TTC549 (cell line): ENCODE results near the gene ZNF70.
"Not testable (repeated sequence)": the region's sequence is repeated elsewhere in the genome, so short reads cannot be mapped to it uniquely, and the experiment has no call there.

Experiments
- FAIRE-seq: peaks from 2 replicates; lab custom pipeline; 2012; peaks lifted over from hg19 to GRCh38; lab: Jason Lieb, UNC

ZNF70 gene

DNA sequence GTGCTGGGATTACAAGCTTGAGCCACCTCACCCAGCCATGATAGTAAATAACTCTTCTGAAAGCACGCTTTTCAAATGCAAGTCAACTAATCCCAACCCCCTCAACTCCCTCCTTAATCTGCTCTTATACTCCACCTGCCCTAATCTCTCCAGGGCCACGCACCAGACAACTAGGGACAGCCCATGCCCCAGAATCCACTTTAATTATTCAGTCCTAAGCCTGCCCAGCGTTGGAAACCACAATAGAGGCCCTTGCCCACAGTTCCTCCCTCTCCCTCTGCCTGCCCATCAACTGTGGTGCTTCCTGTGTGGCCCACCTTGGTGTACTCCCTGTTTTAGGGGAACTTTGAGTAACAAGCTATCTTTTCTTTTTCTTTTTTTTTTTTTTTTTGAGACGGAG is 6.0 kb upstream of the ZNF70 start:
- FAIRE-seq, result no peak

DNA sequence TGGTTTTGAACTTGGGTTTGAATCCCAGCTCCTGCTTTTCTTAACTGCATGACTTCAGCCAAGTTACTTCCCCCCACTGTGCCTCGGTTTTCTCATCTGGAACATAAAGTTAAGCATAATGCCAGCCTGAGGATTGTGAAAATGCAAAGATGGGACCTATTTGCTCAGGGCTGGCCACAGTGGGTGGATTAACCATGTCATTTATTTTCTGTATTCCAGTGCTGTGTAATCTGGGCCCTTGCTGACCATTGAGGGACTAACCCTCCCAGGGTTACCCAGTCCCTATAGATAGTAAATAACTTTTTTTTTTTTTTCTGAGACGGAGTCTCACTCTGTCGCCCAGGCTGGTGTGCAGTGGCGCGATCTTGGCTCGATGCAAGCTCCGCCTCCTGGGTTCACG is 4.8 kb upstream of the ZNF70 start:
- no peak for FAIRE-seq

DNA sequence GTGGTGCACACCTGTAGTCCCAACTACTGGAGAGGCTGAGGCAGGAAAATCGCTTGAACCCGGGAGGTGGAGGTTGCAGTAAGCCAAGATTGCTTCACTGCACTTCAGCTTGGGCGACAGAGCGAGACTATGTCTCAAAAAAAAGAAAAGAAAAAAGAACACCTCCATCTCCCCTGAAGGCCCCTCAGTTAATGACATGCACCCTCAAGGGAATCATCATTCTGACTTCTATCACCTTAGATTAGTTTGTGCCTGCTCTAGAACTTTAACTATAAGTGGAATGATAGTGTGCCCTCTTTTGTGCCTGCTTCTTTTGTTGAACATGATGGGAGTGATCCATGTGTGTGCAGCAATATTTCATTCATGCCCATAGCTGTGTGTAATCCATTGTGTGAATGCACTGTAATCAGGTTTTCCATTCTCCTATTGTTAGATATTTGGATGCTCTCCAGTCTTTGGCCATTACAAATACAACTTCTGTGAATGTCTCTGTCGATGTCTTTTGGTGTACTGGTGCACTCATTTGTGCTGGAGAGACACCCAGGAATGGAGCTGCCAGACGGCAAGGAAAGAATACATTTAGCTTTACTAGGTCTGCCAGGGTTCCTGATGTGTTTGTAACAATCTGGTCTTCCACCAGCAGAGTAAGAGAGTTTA is 4.2 kb upstream of the ZNF70 start:
- no peak for FAIRE-seq

DNA sequence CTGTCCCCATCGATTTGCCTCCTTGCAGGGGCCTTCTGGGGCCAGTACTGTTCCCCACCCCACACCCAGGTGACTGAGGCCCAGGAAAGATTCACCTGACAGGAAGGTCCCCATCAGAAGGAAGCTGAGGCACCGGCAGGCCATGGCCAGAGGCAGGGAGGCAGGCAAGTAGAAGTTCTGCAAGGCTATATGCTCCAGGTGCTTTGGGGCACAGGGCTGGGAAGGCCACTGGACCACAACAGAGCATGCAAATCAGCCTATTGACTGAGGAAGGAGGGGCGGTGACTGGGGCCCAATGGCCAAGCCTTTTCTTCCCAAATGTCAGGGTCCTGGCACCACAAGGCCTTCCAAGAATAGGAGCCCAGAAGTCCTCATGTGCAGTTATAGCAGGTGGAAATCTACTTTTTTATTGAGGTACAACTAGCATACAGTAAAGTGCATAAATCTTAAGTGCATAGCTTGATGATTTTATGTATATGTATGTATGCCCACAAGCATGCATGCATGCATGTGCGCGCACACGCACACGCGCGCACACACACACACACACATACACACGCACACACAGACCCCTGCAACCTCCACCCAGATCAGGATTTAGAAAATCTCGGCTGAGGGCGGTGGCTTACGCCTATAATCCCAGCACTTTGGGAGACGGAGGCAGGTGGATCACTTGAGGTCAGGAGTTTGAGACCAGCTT is 3.5 kb upstream of the ZNF70 start, which contains the start of gene VPREB3:
Gene VPREB3 (minus strand): TSS at position 206 of the 700 bp plus-strand sequence. CDS start 62 bp downstream, at position 144.
- no peak for FAIRE-seq

DNA sequence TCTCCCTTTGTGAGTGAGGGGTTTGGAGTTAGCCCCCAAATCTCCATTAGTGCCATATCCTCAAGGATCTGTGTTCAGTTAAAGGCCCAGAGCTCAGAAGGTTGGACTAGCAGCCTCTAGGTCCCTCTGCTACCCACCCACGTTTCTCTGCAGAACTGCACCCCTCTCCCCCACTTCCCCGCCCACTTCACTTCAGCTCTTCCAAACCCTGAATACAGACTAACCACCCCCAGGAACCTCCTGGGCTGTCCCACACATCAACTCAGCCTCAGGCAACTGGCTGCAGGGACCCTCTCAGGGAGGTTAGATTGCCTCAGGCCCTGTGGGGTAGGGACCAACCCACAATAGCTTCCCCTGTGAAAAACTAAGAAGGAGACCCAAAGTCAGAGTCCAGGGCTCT is 2.5 kb upstream of the ZNF70 start:
- no peak for FAIRE-seq

DNA sequence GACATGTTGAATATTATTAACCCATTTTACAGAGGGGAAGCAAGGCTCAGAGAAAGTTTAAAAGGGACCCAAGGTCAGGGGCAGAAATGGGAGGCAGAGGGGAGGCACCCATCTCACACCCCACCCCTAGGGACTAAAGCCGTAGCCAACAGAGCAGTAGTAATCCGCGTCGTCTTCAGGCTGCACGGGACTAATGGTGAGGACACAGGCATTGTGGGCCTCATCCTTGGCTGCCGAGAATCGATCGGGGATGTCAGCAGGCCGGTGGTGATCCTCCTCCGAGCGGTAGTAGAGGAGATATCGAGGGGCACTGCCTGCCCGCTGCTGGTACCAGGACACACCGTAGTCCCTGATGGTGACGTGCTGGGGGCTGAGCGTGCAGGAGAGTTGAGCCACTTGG is 1.8 kb upstream of the ZNF70 start:
- no peak for FAIRE-seq

DNA sequence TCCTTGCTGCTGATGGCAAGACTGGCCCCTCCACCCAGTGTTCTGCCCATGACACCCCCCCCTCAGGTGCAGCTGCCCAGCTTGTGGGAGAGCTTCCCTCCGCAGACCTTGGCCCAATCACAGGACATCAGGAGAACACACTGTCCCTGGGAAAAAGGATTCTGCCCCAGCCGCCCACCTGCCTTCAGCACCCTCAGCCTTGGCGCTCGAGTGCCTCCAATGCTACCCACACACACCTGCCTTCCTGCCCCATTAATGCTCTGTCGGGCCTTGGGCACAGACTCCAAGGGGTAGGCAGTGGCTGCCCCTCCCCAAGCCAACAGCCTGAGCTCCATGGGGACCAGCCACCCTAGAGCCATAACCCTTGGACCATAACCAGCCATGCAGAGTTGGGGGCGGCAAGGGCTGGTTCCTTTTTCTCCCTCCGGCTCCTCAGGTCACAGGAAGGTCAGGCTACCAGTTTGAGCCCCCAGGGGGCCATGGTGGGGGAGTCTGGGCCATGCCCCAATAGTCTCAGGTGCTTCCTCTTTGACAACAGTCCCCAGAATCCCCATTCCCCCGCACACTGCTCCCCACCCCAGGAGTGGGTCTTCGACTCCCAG is 1.3 kb upstream of the ZNF70 start:
- no peak for FAIRE-seq

DNA sequence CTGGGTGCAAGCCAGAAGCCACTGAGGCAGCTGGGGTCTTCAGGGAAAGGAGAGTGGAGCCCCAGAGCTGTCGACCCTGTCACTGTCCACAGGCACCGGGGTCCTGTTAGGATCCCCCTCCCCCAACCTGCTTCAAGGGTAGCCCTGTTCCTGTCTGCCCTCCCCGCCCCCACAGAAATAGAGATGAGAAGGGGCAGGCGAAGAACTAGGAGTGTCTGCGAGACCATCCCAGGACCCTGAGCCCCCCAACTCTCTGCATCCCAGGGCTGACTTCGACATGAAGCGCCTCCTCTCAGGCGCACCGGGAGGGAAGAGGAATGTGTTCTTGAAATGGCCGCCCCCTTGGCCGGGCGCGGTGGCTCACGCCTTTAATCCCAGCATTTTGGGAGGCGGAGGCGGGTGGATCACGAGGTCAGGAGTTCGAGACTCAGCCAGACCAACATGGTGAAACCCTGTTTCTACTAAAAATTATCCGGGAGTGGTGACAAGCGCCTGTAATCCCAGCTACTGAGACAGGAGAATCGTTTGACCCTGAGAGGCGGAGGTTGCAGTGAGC is 607 bp upstream of the ZNF70 start:
- FAIRE-seq, result no peak

DNA sequence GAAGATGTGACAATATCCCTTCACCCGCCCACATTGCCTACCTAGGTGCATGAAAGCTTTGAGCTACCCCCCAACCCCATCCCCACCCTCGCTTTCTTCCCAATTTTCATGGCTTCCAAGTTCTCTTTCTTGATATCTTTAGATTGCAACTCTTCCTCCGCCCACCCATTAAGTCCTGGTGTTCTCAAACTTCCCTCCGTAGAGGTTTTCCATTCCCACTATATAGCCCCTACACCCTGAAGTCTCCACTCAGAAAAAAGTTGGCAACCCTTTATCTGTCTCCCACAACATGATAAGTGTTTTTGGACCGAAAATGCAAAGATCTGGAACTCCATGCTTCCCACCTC is 572 bp downstream of the ZNF70 start:
- FAIRE-seq, result no peak

DNA sequence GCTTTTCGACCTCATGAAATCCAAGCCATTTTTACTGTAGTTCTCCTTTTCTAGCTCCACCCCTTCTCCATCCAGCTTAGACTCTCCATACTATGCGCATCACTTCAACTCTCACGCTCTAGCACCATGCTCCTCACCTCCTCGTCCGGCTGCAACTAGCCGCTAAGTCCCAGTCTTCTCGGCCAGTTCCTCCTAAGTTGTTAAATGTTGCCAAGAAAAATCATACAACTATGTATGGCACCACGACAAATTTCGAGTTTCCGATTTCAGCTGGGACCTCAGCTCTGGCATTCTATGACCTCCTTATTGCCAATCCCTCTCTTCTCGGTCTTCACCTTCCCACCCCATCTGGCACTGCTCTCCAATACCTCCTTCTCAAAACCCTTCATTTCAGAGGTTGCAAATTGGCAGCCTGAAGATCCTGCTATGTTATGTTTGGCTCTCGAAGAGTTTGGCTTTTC is 1.0 kb downstream of the ZNF70 start:
- no peak for FAIRE-seq

DNA sequence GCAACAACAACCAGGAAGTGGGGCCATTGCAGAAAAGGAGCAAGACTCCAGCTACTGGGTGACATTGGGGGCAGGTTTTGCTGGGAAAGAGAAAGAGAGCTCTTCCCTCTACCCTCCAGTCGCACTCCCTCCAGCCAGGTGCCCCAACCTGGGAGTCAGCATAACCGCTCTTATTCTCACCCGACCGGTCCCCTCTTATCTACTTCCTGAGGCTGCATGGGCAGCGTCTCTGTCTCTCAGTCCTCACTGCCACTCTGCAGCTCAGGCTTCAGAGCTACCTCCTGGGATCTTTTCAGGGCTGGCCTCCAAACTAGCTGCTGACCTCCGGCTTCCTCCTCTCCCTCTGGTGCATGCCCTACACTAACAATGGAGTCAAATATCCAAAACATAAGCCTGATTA is 5.1 kb downstream of the ZNF70 start:
- FAIRE-seq, result no peak

DNA sequence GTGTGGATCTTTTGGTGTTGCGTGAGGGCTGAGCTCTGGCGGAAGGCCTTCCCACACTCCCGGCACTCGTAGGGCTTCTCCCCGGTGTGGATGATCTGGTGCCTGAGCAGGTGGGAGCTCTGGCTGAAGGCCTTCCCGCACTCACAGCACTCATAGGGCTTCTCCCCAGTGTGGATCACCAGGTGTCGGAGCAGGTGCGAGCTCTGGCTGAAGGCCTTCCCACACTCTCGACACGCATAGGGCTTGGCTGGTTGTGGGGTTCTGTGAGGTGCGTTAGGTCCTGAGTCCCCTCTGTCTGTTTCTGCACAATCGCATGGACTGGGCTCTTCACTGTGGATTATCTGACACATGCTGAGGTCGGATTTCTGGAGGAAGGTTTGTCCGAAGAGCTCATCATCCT is 6.4 kb downstream of the ZNF70 start:
- no peak for FAIRE-seq

DNA sequence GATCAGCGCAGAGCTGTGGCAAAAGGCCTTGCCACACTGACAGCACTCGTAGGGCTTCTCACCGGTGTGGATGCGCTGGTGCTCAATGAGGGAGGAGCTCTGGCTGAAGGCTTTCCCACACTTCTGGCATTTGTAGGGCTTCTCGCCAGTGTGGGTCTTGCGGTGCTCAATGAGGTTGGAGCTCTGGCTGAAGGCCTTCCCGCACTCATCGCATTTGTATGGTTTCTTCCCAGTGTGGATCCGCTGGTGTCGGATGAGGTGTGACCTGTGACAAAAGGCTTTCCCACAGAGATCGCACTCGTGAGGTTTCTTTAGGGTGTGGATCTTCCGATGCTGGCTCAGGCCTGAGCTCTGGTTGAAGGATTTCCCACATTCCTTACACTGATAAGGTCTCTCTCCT is 6.9 kb downstream of the ZNF70 start:
- no peak for FAIRE-seq

DNA sequence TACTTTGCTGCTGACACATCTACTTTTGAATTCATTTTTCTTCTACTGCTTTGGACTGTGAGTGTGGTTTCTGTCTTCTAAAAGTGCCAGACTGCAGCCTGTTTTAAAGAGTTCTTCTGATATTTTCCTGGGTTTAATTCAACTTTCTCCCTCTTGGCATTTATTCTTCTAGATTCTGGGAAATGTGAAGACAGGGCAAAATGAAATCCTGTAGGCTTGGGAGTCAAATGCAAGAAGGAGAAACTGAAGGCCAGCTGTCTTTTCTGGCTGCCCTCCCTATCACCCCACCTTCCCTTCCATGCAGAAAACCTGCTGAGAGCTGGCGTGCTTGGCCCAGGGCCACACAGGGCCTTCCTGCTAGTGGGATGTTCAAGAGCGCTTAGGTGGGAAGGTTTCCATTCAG is 7.6 kb downstream of the ZNF70 start:
- no peak for FAIRE-seq

DNA sequence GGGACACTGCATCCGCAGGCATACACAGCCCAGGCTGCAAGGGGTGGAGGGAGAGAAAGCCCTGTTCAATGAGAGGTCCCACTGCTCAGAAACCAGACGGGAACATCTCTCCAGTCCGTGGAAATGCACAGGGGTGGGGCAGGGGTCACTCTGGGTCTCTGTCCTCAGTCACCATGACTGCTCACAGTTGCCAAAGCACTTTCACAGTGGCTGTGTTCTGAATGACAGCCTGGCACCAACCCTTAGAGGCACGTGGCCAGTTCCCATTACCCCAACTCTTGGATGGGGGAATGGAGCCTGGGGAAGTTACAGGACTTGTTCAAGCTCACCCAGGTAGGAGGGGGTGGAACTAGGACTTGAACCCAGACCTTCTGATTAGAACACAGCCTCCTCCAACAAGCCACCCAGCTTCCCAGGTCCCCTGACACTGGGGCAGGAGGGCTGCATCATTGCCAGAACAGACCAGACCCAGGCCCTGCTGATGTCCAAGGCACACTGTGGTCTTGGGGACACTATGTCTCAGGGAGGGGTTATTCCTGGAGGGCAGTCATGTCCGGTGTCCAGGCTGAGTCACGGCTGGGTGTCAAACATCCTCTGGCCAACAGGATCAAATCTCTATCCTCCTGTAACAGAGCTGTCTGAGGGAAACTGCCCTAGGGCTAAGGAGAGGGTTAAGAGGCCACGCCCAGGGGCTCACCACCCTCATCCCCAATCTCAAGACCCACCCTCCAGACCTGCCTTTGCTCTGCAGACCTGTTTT is 8.2 kb downstream of the ZNF70 start:
- no peak for FAIRE-seq

DNA sequence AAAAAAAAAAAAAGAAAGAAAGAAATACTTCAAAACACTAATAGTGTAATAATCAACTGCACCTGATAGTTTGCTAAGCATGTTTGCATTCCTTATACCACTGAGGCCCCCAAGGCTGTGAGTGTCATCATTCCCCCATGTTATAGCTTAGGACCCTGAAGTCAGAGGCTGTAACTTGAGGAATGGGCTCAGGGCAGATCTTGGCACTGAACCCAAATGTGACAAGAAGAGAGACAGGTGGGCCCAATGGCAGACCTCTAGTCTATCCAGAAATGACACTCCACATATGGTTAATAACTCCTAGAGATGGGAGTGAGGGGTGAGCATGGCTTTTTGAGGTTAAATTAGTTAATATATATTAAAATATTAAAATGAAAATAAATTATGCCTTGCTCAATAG is 13.2 kb downstream of the ZNF70 start:
- no peak for FAIRE-seq

DNA sequence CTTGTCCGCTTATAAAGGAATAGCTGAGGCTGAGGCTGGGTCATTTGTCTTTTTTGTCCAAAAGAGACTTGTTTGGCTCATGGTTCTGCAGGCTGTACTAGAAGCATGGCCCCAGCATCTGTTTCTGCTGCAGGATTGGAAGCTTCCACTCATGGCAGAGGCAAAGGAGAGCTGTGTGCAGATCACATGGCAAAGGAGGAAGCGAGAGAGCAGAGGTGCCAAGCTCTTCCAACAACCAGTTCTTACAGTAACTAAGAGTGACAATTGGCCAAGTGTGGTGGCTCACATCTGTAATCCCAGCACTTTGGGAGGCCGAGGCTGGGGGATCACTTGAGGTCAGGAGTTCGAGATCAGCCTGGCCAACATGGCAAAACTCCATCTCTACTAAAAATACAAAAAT is 22.8 kb downstream of the ZNF70 start:
- not testable (repeated sequence) for FAIRE-seq

DNA sequence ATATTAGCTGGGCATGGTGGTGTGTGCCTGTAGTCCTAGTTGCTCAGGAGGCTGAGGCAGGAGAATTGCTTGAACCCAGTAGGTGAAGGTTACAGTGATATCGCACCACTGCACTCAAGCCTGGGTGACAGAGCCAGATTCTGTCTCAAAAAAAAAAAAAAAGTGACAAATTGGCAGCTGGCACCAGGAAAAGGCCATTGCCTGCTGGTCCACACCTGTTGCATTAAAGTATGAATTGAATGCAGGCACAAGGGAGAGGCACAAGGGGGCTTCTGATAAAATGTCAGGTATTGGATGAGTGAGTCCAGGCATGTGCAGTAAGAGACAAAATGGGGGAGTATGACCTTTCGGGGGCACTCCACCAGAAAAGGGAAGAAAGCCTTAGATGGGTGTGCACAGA is 28.2 kb downstream of the ZNF70 start:
- no peak for FAIRE-seq

DNA sequence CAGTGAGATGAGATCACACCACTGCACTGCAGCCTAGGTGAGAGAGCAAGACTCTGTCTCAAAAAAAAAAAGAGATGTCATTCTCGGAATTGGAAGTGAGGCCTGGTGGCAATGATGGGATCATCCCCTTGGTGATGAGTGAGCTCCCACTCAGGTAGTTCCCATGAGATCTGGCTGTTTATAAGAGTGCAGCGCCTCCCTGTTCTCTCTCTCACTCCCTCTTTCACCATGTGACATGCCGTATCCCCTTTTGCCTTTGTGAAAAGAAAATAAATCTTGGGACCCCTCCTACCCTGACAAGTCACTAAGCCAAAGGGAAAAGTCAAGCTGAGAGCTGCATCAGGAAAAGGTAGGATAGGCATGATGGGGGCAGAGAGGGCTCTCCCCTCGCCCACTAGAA is 28.8 kb downstream of the ZNF70 start:
- no peak for FAIRE-seq

DNA sequence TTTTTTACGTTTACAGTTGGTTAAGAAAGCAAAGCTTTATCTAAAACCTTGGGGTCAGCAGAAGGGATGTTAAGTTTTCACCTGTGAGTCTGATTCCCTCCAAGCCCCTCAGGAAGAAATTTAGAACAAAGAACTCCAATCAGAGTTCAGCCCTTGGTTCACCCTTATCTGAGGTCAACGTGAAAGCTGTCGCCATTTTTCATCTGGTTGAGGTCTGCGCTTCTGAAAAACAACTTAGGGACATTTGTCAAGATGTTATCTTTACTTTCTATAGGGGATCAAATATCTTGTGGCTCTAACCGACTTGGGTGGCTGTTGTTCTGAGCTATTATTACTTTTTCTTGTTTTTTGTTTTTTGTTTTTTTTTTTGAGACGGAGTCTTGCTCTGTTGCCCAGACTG is 30.1 kb downstream of the ZNF70 start:
- no peak for FAIRE-seq

DNA sequence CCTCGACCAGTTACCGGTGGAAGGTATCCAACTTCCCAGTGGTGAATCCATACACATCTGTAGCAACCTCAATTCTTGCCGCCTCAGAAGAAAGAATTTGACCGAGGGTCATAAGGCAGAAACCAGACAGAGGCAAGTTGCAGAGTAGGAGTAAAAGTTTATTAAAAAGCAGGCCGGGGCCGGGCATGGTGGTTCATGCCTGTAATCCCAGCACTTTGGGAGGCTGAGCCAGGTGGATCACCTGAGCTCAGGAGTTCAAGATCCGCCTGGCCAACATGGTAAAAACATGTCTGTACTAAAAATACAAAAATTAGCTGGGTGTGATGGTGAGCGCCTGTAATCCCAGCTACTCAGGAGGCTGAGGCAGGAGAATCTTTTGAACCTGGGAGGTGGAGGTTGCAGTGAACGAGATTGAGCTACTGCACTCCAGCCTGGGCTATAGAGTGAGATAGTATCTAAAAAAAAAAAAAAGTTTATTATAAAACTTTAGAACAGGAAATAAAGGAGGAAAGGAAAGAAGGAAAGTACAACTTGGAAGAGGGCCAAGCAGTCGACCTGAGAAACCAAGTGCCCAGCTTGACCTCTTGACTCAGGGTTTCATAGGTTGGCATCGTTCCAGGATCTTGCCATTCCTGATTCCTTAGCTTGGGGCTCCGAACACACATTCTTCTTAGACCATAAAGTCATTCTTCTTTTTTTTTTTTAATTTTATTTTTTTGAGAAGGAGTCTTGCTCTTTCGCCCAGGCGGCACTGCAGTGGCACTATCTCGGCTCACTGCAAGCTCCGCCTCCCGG is 32.3 kb downstream of the ZNF70 start:
- no peak for FAIRE-seq
